OCI-LY7 (cell line): ENCODE measurements around the gene KCNK1. TPM values are rescaled to one million over a fixed set of nuclear protein-coding genes. Genes with fewer than 3 reads are reported as not detected.
"Not testable (repeated sequence)": the region's sequence is repeated elsewhere in the genome, so short reads cannot be mapped to it uniquely, and the experiment has no call there.

Experiments used
- BruUV-seq: library from RNA; stranded (reverse); fragments of 400-500 nt; replicated peaks from 2 replicates; lab custom pipeline; 2021; lab: Mats Ljungman, UMichigan
- CTCF ChIA-PET: fragments of 300-600 bp; sonication (Branson Sonifier 250); formaldehyde crosslinking; loops from one replicate; lab custom pipeline; 2022; ENCODE audit warnings: antibody characterized with exemption; ENCODE audit not compliant: unreplicated experiment; lab: Charles Lee
- POLR2A ChIA-PET: fragments of 300-600 bp; sonication (Branson Sonifier 250); formaldehyde crosslinking; loops from one replicate; lab custom pipeline; 2022; ENCODE audit warnings: antibody characterized with exemption; lab: Charles Lee
- DNase-seq: peaks from one replicate; pipeline ENCODE4 v3.0.0-alpha.2; 2015; ENCODE audit warnings: low spot score
- H2AFZ ChIP-seq: fragments of 200-600 bp; sonication (generic), shearing (Covaris generic); 2 replicates; pipeline ENCODE4 v1.6.1; 2014; ENCODE audit warnings: mild to moderate bottlenecking, antibody characterized with exemption, low read length, moderate library complexity
- H3K27ac ChIP-seq: fragments of 200-600 bp; sonication (generic); 2 replicates; pipeline ENCODE4 v1.5.1; 2014; ENCODE audit warnings: mixed run types, low read depth, mild to moderate bottlenecking, moderate library complexity, low read length, inconsistent platforms; ENCODE audit not compliant: poor library complexity, severe bottlenecking
- H3K36me3 ChIP-seq: fragments of 200-600 bp; sonication (generic); 2 replicates; pipeline ENCODE4 v1.6.1; 2014; ENCODE audit warnings: mild to moderate bottlenecking, antibody characterized with exemption, low read length, moderate library complexity, mixed read lengths; ENCODE audit not compliant: insufficient read depth
- H3K4me1 ChIP-seq: fragments of 200-600 bp; sonication (generic); 2 replicates; pipeline ENCODE4 v1.5.1; 2014; ENCODE audit warnings: mild to moderate bottlenecking, low read length; ENCODE audit not compliant: insufficient read depth, poor library complexity, severe bottlenecking
- H3K4me2 ChIP-seq: fragments of 200-600 bp; sonication (generic); 2 replicates; pipeline ENCODE4 v1.6.1; 2014; ENCODE audit warnings: mild to moderate bottlenecking, low read length
- H3K4me3 ChIP-seq: fragments of 200-600 bp; sonication (generic); 2 replicates; pipeline ENCODE4 v1.5.1; 2014; ENCODE audit warnings: mild to moderate bottlenecking, low read depth, low read length; ENCODE audit not compliant: poor library complexity, severe bottlenecking
- H3K79me2 ChIP-seq: fragments of 200-600 bp; sonication (generic); 2 replicates; pipeline ENCODE4 v1.6.1; 2016; ENCODE audit warnings: low read depth, mild to moderate bottlenecking, low read length, moderate library complexity, mixed read lengths; ENCODE audit not compliant: insufficient read depth
- H3K9me2 ChIP-seq: fragments of 200-600 bp; sonication (generic); 2 replicates; pipeline ENCODE4 v1.6.1; 2016; ENCODE audit warnings: mild to moderate bottlenecking, low read length, mixed read lengths; ENCODE audit not compliant: insufficient read depth
- H3K9me3 ChIP-seq: fragments of 200-600 bp; sonication (generic); 2 replicates; pipeline ENCODE4 v1.6.1; 2014; ENCODE audit warnings: mild to moderate bottlenecking, mixed run types, low read length, mixed read lengths
- H4K20me1 ChIP-seq: fragments of 200-600 bp; sonication (generic); 2 replicates; pipeline ENCODE4 v1.6.1; 2014; ENCODE audit warnings: mild to moderate bottlenecking, antibody characterized with exemption, low read length, moderate library complexity, mixed read lengths; ENCODE audit not compliant: insufficient read depth
- EZH2phosphoT487 ChIP-seq: fragments of 200-600 bp; sonication (generic); IDR thresholded peaks from 2 replicates; pipeline ENCODE4 v1.6.1; 2018; ENCODE audit warnings: low read depth, borderline replicate concordance, mild to moderate bottlenecking, mixed run types, antibody characterized with exemption, low read length, moderate library complexity, mixed read lengths
- intact Hi-C: fragments of 100-400 bp; cut with micrococcal nuclease; formaldehyde crosslinking; loops from one replicate; pipeline ENCODE4 v1.10.0; 2022; ENCODE audit not compliant: unreplicated experiment
- total RNA-seq, 2 experiments: library from RNA; depleted of rRNA in 1 of 2; stranded (reverse); fragments of >200 nt in 1 of 2; shearing (Covaris generic) in 1 of 2; gene quantifications; 2 replicates each; pipeline ENCODE4 v1.2.3, GENCODE V29; 2014 to 2022
- TF ChIP-seq, protein P1 (sequence below): fragments of 200-600 bp; sonication (generic); conservative IDR thresholded peaks from 2 replicates; pipeline ENCODE4 v1.5.1; 2014; ENCODE audit warnings: mild to moderate bottlenecking, antibody characterized with exemption, low read length, moderate library complexity, mixed read lengths

KCNK1 gene
- total RNA-seq, 2 experiments from 2014 or later, result not detected

DNA sequence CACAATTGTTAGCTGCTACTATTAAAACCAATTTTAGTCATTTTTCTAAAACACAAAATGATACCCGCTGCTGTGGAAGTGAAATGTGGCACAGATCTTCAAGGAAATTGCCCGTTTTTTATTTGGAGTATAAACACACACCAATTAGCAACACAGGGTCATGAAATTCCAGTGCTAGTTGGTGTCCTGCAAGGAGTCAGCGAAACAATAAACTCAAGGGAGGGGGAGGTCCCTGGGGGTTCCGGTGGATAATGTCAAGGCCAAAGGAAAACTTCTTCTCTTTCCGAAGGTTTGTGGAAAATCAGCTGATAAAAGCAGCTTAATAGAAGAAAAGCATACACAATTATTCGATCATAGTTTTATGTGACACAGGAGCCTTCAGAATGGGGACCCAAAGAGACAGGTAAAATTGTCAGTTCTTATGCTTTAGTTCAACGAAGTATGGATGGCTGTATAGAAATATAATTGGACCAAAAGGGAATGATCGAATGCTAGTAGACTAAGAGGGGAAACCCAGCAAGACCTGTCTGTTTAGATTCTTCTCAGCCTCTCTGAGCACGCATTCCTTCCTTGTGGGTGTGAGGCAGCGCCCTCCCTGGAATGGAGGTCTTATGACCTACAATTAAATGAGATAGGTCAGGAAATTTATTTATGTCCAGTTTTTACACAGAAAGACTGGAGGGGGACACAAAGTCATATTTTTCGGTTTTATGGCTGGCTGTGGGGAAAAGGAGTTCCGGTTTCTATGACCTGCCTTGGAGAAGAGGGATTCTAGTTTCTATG, 65.9 kb downstream of the KCNK1 start:
- Histone ChIP-seq H4K20me1 (no peaks in the 10 kb centered on the region), H3K27ac (no peak overlapping the region), H2AFZ (no peak overlapping the region), H3K9me3 (no peaks in the 10 kb centered on the region), H3K79me2 (no peaks in the 10 kb centered on the region), H3K4me1 (no peaks in the 10 kb centered on the region), H3K4me3 (no peak overlapping the region), H3K9me2 (no peaks in the 10 kb centered on the region), H3K4me2 (no peak overlapping the region), H3K36me3 (no peaks in the 10 kb centered on the region)
- ChIA-PET POLR2A (no interaction called here), CTCF (no interaction called here)
- no peak for DNase-seq
- no TSS peak for BruUV-seq
- intact Hi-C loops, result no loop called here
- TF ChIP-seq, protein P1, sequence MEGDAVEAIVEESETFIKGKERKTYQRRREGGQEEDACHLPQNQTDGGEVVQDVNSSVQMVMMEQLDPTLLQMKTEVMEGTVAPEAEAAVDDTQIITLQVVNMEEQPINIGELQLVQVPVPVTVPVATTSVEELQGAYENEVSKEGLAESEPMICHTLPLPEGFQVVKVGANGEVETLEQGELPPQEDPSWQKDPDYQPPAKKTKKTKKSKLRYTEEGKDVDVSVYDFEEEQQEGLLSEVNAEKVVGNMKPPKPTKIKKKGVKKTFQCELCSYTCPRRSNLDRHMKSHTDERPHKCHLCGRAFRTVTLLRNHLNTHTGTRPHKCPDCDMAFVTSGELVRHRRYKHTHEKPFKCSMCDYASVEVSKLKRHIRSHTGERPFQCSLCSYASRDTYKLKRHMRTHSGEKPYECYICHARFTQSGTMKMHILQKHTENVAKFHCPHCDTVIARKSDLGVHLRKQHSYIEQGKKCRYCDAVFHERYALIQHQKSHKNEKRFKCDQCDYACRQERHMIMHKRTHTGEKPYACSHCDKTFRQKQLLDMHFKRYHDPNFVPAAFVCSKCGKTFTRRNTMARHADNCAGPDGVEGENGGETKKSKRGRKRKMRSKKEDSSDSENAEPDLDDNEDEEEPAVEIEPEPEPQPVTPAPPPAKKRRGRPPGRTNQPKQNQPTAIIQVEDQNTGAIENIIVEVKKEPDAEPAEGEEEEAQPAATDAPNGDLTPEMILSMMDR, result 0 out of 2 replicates have a peak, but pooled peaks have one; percentile 16
- no peak for TF ChIP-seq EZH2phosphoT487

DNA sequence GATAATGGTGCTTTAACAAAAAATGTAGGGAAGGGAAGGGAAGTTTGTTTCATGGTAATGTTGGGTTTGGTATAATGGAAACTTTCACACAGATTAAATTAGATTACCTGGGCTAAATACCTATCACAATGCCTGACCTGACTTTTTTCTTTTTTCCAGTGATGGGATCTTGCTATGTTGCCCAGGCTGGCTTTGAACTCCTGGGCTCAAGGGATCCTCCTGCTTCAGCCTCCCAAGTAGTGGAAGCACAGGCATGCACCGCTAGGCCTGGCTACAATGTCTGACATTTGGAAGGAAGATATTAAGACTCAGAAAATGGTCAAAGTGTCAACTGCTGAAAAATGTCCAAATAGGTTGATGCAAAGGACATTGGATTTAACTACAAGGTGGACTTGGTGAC, 67.4 kb downstream of the KCNK1 start:
- no TSS peak for BruUV-seq
- Histone ChIP-seq H4K20me1 (no peaks in the 10 kb centered on the region), H3K4me2 (no peak overlapping the region), H3K79me2 (no peaks in the 10 kb centered on the region), H2AFZ (no peak overlapping the region), H3K9me3 (no peaks in the 10 kb centered on the region), H3K27ac (no peak overlapping the region), H3K9me2 (no peaks in the 10 kb centered on the region), H3K4me1 (no peaks in the 10 kb centered on the region), H3K36me3 (no peaks in the 10 kb centered on the region), H3K4me3 (no peak overlapping the region)
- CTCF ChIA-PET, result no interaction called here
- no peak for DNase-seq
- POLR2A ChIA-PET, result no interaction called here
- TF ChIP-seq, protein P1, result no peak
- no peak for TF ChIP-seq EZH2phosphoT487
- intact Hi-C loops, result no loop called here

DNA sequence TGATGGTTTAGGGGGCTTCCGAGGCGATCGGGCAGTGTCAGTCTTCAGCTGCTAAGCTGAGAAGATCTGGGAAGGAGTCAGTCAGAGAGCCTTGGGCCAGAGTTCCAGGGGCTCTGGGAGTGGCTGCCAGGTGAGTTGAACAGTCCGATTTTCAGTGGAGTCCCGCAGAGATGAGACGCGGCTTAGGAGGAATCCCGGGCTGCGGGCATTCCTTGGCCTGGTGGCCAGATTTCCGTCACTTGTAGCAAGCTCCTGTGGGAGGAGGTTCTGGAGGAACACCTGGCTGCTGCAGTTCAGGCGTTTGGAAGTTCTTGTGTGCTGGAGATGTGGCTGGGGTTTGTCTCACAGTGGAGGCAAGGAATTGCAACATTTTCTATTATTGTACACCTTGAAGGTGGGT, 72.7 kb downstream of the KCNK1 start:
- H4K20me1 ChIP-seq, DNase-seq, H3K4me2 ChIP-seq, H3K4me3 ChIP-seq, POLR2A ChIA-PET, H3K79me2 ChIP-seq, H3K36me3 ChIP-seq, H3K9me2 ChIP-seq, BruUV-seq, H3K9me3 ChIP-seq, H3K4me1 ChIP-seq, intact Hi-C loops, CTCF ChIA-PET, H2AFZ ChIP-seq, H3K27ac ChIP-seq: not testable (repeated sequence)
